Measurements from ENCODE around the gene CCDC146. TPM values are rescaled to one million over a fixed set of nuclear protein-coding genes. Genes with fewer than 3 reads are reported as not detected.
A peak's percentile ranks its signal among the peaks of the same experiment; 100 is the strongest.

The CCDC146 gene
- polyA plus RNA-seq, 1 of the 3 experiments (the other 2 are of a cell fraction), result 2.7 TPM

GRCh38 chr7:77320714-77321113 is 198.3 kb downstream of the CCDC146 start (continued):
- TF ChIP-seq REST (IDR thresholded peaks at IDR 0.05; ENCODE audit: low read depth, low read length) (no peak), USF1 (IDR thresholded peaks at IDR 0.05; ENCODE audit: borderline replicate concordance, low read depth) (no peak)

GRCh38 chr7:77321300-77321699 is 198.9 kb downstream of the CCDC146 start:
- ChIA-PET POLR2A (no interaction called here), CTCF (interaction anchor here (1.5 to 4.8 kb wide), 3 partner anchors 11 to 74 kb away, joined by 3 to 34 read pairs (median 16); no protein-coding TSS in a partner anchor)
- no peak overlapping the region for H2AFZ ChIP-seq (ENCODE audit: low read depth)
- no peaks in the 10 kb centered on the region for H3K9me2 ChIP-seq
- H3K79me2 ChIP-seq (ENCODE audit: insufficient read depth), result no peaks in the 10 kb centered on the region
- no peaks in the 10 kb centered on the region for H3K27me3 ChIP-seq (ENCODE audit: insufficient read depth)
- H3F3A ChIP-seq (replicated peaks; ENCODE audit: insufficient read depth), result no peaks in the 10 kb centered on the region
- no peaks in the 10 kb centered on the region for H3K36me3 ChIP-seq (replicated peaks in 1 of 2; ENCODE audit: control insufficient read depth in 1 of 2, insufficient read depth in 2 of 2, low read length in 1 of 2)
- H3K27ac ChIP-seq (ENCODE audit: low read depth in 2 of 2, low read length in 1 of 2), result peak overlapping the region in 1 of 2 experiments; percentile 11; a peak in 1 of 4 replicates
- peak; percentile 31; the same call in 1 of the 2 replicates for TF ChIP-seq TCF12 (IDR thresholded peaks at IDR 0.05)
- TF ChIP-seq CHD2 (IDR thresholded peaks at IDR 0.05; ENCODE audit: low read length, partially characterized antibody), result no peak
- no peak overlapping the region for H3K4me3 ChIP-seq (ENCODE audit: low read depth in 2 of 2, low read length in 1 of 2)
- no peaks in the 10 kb centered on the region for H3K9me3 ChIP-seq
- no peak for DNase-seq
- peaks cover 6 to 8% of the 10 kb centered on the region in 2 experiments; a peak in 1 of 4 replicates for H3K4me1 ChIP-seq (ENCODE audit: control insufficient read depth in 1 of 2, insufficient read depth in 2 of 2, low read depth in 1 of 2, low read length in 1 of 2)
- 56% methylated on average over 2 of the region's 2 CpGs for WGBS (ENCODE audit: low lambda C conversion rate)
- no peaks in the 10 kb centered on the region for H4K20me1 ChIP-seq (ENCODE audit: insufficient read depth)
- H3K4me2 ChIP-seq, result no peak overlapping the region
- no peak overlapping the region for H3K9ac ChIP-seq

GRCh38 chr7:77326131-77326530 is 203.7 kb downstream of the CCDC146 start:
- Histone ChIP-seq H4K20me1 (ENCODE audit: insufficient read depth) (no peaks in the 10 kb centered on the region), H3K4me2 (peak overlapping the region; percentile 43), H2AFZ (ENCODE audit: low read depth) (no peak overlapping the region), H3K79me2 (ENCODE audit: insufficient read depth) (no peaks in the 10 kb centered on the region), H3K27ac (ENCODE audit: low read depth in 2 of 2, low read length in 1 of 2) (no peak overlapping the region), H3K36me3 (replicated peaks in 1 of 2; ENCODE audit: control insufficient read depth in 1 of 2, insufficient read depth in 2 of 2, low read length in 1 of 2) (no peaks in the 10 kb centered on the region), H3F3A (replicated peaks; ENCODE audit: insufficient read depth) (no peaks in the 10 kb centered on the region), H3K27me3 (ENCODE audit: insufficient read depth) (no peaks in the 10 kb centered on the region), H3K9me3 (no peaks in the 10 kb centered on the region), H3K9me2 (no peaks in the 10 kb centered on the region), H3K4me1 (ENCODE audit: control insufficient read depth in 1 of 2, insufficient read depth in 2 of 2, low read depth in 1 of 2, low read length in 1 of 2) (peaks cover 25 to 41% of the 10 kb centered on the region in 2 experiments), H3K4me3 (ENCODE audit: low read depth in 2 of 2, low read length in 1 of 2) (no peak overlapping the region), H3K9ac (no peak overlapping the region)
- CTCF ChIA-PET, result interaction anchor here (1.4 to 1.5 kb wide), 2 partner anchors 79 to 326 kb away, joined by 3 to 6 read pairs; no protein-coding TSS in a partner anchor
- POLR2A ChIA-PET, result no interaction called here
- TF ChIP-seq NFIC (IDR thresholded peaks at IDR 0.05; ENCODE audit: borderline replicate concordance) (no peak), FOXJ3 (CRISPR knock-in tag; IDR thresholded peaks at IDR 0.05) (no peak), EZH2phosphoT487 (IDR thresholded peaks at IDR 0.05; ENCODE audit: borderline replicate concordance, low read depth) (no peak), MEF2A (IDR thresholded peaks at IDR 0.05; ENCODE audit: borderline replicate concordance, low read depth) (no peak), SMC3 (IDR thresholded peaks at IDR 0.05; ENCODE audit: low read depth, low read length) (no peak), ELF1 (IDR thresholded peaks at IDR 0.05) (no peak), CHD2 (IDR thresholded peaks at IDR 0.05; ENCODE audit: low read length, partially characterized antibody) (no peak), GABPA (IDR thresholded peaks at IDR 0.05; ENCODE audit: low read depth) (no peak)
- WGBS (ENCODE audit: low lambda C conversion rate), result 82% methylated on average over 3 of the region's 3 CpGs
- no peak for DNase-seq
